GM23248 (cell line): ENCODE measurements around the gene CCDC124. TPM values are rescaled to one million over a fixed set of nuclear protein-coding genes. Genes with fewer than 3 reads are reported as not detected.

Experiments
- DNase-seq: peaks from one replicate; pipeline ENCODE4 v3.0.0-alpha.2; 2015
- H2AFZ ChIP-seq: fragments of 200-600 bp; sonication (generic); 2 replicates; pipeline ENCODE4 v1.6.1; 2016; ENCODE audit warnings: antibody characterized with exemption
- H3F3A ChIP-seq: fragments of 200-600 bp; sonication (generic); 2 replicates; pipeline ENCODE4 v1.6.1; 2016; ENCODE audit warnings: mild to moderate bottlenecking, antibody characterized with exemption, mixed run types; ENCODE audit not compliant: insufficient read depth
- H3K27ac ChIP-seq: fragments of 200-600 bp; sonication (generic); 2 replicates; pipeline ENCODE4 v1.5.1; 2016; ENCODE audit warnings: mild to moderate bottlenecking
- H3K27me3 ChIP-seq: fragments of 200-600 bp; sonication (generic); replicated peaks from 2 replicates; pipeline ENCODE4 v1.6.1; 2016; ENCODE audit warnings: mild to moderate bottlenecking; ENCODE audit not compliant: insufficient read depth
- H3K36me3 ChIP-seq: fragments of 200-600 bp; sonication (generic); 2 replicates; pipeline ENCODE4 v1.6.1; 2016; ENCODE audit warnings: low read depth, mild to moderate bottlenecking
- H3K4me1 ChIP-seq: fragments of 200-600 bp; sonication (generic); 2 replicates; pipeline ENCODE4 v1.6.1; 2016; ENCODE audit warnings: mild to moderate bottlenecking; ENCODE audit not compliant: insufficient read depth
- H3K4me2 ChIP-seq: fragments of 200-600 bp; sonication (generic); one replicate; pipeline ENCODE4 v1.6.1; 2016; ENCODE audit warnings: mild to moderate bottlenecking; ENCODE audit not compliant: unreplicated experiment
- H3K4me3 ChIP-seq: fragments of 200-600 bp; sonication (generic); 2 replicates; pipeline ENCODE4 v1.5.1; 2016; ENCODE audit warnings: mild to moderate bottlenecking
- H3K79me2 ChIP-seq: fragments of 200-600 bp; sonication (generic); 2 replicates; pipeline ENCODE4 v1.6.1; 2016; ENCODE audit warnings: mild to moderate bottlenecking; ENCODE audit not compliant: insufficient read depth
- H3K9ac ChIP-seq: fragments of 200-600 bp; sonication (generic); 2 replicates; pipeline ENCODE4 v1.6.1; 2016; ENCODE audit warnings: mild to moderate bottlenecking
- H3K9me2 ChIP-seq: fragments of 200-600 bp; sonication (generic); 2 replicates; pipeline ENCODE4 v1.6.1; 2016; ENCODE audit warnings: mixed run types, mild to moderate bottlenecking, moderate library complexity; ENCODE audit not compliant: insufficient read depth
- H3K9me3 ChIP-seq: fragments of 200-600 bp; sonication (generic); one replicate; pipeline ENCODE4 v1.6.1; 2017; ENCODE audit warnings: low read depth
- H4K20me1 ChIP-seq: fragments of 200-600 bp; sonication (generic); 2 replicates; pipeline ENCODE4 v1.6.0; 2016; ENCODE audit not compliant: insufficient read depth
- EZH2 ChIP-seq: fragments of 200-600 bp; sonication (generic); IDR thresholded peaks from 2 replicates; pipeline ENCODE4 v1.6.1; 2018; ENCODE audit warnings: antibody characterized with exemption, mild to moderate bottlenecking; ENCODE audit not compliant: insufficient read depth, poor library complexity, severe bottlenecking
- EZH2phosphoT487 ChIP-seq: fragments of 200-600 bp; sonication (generic); IDR thresholded peaks from 2 replicates; pipeline ENCODE4 v1.6.1; 2018; ENCODE audit warnings: antibody characterized with exemption, moderate library complexity, mild to moderate bottlenecking, low read depth; ENCODE audit not compliant: insufficient read depth
- WGBS, 2 experiments: methylation state at CpG; one replicate each; pipeline ENCODE4 v1.1.6; 2015 to 2017; ENCODE audit warnings: low lambda C conversion rate in 2 of 2, low coverage in 1 of 2; ENCODE audit errors: missing lambda C conversion rate in 2 of 2; 5-methylcytosine and 5-hydroxymethylcytosine counted together
- in situ Hi-C: fragments of 300-500 bp; cut with MboI; formaldehyde crosslinking; loops from 2 replicates; pipeline ENCODE4 v1.15.0; 2020
- polyA plus RNA-seq: library from polyadenylated mRNA; unstranded; fragments of >200 nt; fragmentation: Nextera tagmentation; extraction: Ambion mirVana; gene quantifications from 2 replicates; pipeline ENCODE4 v1.2.1, GENCODE V29; 2016
- total RNA-seq: library from RNA; depleted of rRNA; stranded (reverse); fragments of >200 nt; shearing (Covaris generic); gene quantifications from 2 replicates; pipeline ENCODE4 v1.2.3, GENCODE V29; 2014

The CCDC124 gene
- total and polyA plus RNA-seq, 2 experiments from 2014 or later, result 29.6 to 125 TPM

DNA sequence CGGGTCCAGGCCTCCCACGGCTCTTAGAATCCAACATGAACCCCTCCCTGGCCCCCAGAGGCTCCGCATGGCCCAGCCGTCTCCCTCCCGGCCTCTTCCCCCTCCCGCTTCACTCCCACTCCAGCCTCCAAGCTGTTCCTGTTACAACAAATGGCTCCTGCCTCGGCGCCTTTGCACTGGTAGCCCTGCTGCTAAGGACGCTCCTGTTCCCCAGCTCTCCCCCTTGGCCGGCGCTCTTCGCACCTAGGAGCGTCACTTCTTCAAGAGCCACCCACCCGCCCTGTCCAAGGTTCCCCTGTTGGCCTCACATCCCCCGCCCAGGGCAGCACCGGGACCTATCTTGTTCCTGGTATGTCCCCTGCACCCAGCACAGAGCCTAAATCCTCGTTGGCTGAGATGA, 9.4 kb downstream of the CCDC124 start:
- no peak overlapping the region for H3K4me2 ChIP-seq
- H3K36me3 ChIP-seq, result no peaks in the 10 kb centered on the region
- no peaks in the 10 kb centered on the region for H3K79me2 ChIP-seq
- H3K4me3 ChIP-seq, result no peak overlapping the region
- no peak overlapping the region for H2AFZ ChIP-seq
- H3K9me2 ChIP-seq, result no peaks in the 10 kb centered on the region
- no peaks in the 10 kb centered on the region for H4K20me1 ChIP-seq
- H3K27ac ChIP-seq, result no peak overlapping the region
- H3K4me1 ChIP-seq, result peaks cover 8% of the 10 kb centered on the region; the same call in 1 of the 2 replicates
- no peaks in the 10 kb centered on the region for H3K27me3 ChIP-seq
- H3K9me3 ChIP-seq, result no peaks in the 10 kb centered on the region
- 85 to 87% methylated on average over 12 to 17 of the region's 17 CpGs for WGBS, 2 experiments
- no peak for DNase-seq
- H3K9ac ChIP-seq, result no peak overlapping the region
- H3F3A ChIP-seq, result peaks cover 24% of the 10 kb centered on the region
- TF ChIP-seq EZH2phosphoT487, result no peak
- in situ Hi-C loops, result loop anchor here (10.0 kb wide), 1 partner anchor 53 kb away; no protein-coding TSS in a partner anchor

DNA sequence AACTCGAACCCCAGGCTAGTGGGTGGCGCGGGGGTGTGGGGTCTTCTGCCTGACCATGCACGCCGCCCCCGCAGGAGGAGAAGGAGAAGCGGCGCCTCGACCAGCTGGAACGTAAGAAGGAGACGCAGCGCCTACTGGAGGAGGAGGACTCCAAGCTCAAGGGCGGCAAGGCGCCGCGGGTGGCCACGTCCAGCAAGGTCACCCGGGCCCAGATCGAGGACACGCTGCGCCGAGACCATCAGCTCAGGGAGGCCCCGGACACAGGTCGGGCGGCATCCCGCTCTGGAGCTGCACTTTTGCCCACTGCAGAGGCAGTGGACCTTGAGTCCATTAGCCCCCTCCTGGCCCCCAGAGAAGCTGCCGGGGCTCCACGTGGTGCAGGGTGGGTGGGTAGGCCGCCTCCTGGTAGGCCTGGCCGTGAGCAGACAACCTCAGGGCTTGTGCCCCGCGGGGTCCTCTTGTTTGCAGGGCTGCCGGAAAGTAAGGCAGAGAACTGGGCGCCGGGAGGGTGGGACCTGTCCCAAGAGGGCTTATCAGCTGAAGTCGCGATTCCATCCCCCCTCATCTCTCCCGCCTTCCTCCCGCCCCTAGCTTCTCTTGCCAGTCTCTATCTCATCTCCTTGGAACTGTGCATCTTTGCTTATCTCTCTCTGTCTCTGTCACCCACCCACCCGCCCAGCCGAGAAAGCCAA, 9.9 kb downstream of the CCDC124 start:
- no peak overlapping the region for H2AFZ ChIP-seq
- H3K27me3 ChIP-seq, result no peaks in the 10 kb centered on the region
- no peaks in the 10 kb centered on the region for H3K9me3 ChIP-seq
- no peaks in the 10 kb centered on the region for H4K20me1 ChIP-seq
- H3K9me2 ChIP-seq, result no peaks in the 10 kb centered on the region
- in situ Hi-C loops, result loop anchor here (10.0 kb wide), 1 partner anchor 52 kb away; no protein-coding TSS in a partner anchor
- H3K79me2 ChIP-seq, result no peaks in the 10 kb centered on the region
- DNase-seq, result no peak
- H3K36me3 ChIP-seq, result no peaks in the 10 kb centered on the region
- no peak overlapping the region for H3K9ac ChIP-seq
- no peak for TF ChIP-seq EZH2phosphoT487
- no peak for TF ChIP-seq EZH2
- H3F3A ChIP-seq, result peaks cover 19% of the 10 kb centered on the region
- H3K4me2 ChIP-seq, result no peak overlapping the region
- peaks cover 7% of the 10 kb centered on the region; the same call in 1 of the 2 replicates for H3K4me1 ChIP-seq
- no peak overlapping the region for H3K4me3 ChIP-seq
- H3K27ac ChIP-seq, result no peak overlapping the region
- WGBS, 2 experiments, result 88 to 91% methylated on average over 26 to 40 of the region's 41 CpGs

DNA sequence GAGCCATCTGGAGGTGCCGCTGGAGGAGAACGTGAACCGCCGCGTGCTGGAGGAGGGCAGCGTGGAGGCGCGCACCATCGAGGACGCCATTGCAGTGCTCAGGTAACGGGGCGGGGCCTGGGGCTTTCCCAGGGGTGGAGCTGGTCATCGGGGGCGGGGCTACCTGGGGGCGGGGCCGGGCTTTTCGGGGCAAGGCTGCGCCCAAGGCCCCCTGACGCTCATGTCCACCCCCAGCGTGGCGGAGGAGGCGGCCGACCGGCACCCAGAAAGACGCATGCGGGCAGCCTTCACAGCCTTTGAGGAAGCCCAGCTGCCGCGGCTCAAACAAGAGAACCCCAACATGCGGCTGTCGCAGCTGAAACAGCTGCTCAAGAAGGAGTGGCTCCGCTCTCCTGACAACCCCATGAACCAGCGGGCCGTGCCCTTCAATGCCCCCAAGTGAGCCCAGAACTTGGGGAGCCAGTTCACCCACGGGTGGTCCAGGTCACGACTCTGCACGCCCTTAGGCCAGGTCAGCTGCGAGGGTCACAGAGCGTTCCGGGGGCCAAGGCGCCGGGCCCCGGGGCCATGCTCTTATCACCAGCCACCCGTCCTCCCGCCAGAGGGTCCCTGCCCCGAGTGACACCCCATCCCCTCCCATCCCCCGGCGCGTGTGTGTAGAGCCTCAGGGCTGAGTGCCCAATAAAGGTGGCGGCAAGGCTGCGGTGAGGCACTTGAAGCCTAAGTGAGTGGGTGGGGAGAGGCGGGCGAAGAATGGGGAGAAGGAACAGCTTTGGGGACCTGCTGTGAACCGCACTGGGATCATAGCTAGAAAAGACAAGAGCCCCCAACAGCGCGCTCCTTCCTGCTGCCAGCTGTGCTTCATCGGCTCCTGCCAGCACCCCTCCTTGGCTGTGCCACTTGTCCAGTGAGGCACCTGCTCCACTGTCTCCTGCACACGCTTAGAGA, 10.7 kb downstream of the CCDC124 start:
- in situ Hi-C loops, result loop anchor here (10.0 kb wide), 1 partner anchor 51 kb away; no protein-coding TSS in a partner anchor
- Histone ChIP-seq H3K4me1 (peaks cover 3% of the 10 kb centered on the region; the same call in 1 of the 2 replicates), H3K27ac (no peak overlapping the region), H3K36me3 (no peaks in the 10 kb centered on the region), H4K20me1 (no peaks in the 10 kb centered on the region), H3K4me2 (no peak overlapping the region), H3K9me2 (no peaks in the 10 kb centered on the region), H2AFZ (no peak overlapping the region), H3K9me3 (no peaks in the 10 kb centered on the region), H3K9ac (no peak overlapping the region), H3F3A (peaks cover 16% of the 10 kb centered on the region), H3K27me3 (peaks cover under 1% of the 10 kb centered on the region; the same call in 1 of the 2 replicates), H3K4me3 (no peak overlapping the region), H3K79me2 (no peaks in the 10 kb centered on the region)
- DNase-seq, result no peak
- WGBS, 2 experiments, result 83 to 92% methylated on average over 41 to 57 of the region's 57 CpGs
- TF ChIP-seq EZH2 (no peak), EZH2phosphoT487 (no peak)

DNA sequence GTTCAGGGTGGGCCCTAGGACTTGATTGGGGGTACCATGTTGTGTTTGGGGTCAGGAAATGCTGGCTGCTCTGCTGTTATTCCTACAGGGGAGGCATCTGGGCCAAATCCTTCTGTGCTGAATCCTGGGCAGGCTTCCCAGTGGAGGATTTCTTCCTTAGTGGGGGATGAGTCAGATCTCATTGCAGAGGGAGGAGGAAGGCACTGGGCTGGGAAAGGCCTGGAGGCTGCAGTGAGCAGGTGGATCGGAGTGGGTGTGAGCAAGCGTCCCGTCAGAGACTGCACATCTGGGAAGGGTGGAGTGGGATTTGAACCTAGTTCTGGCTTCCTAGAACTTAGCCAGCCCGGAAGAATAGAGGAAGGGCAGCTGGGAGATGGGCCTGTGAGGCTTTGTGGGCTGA, 11.5 kb downstream of the CCDC124 start:
- no peaks in the 10 kb centered on the region for H3K9me2 ChIP-seq
- WGBS, 2 experiments, result 29 to 33% methylated on average over 4 of the region's 4 CpGs
- no peak overlapping the region for H3K4me2 ChIP-seq
- no peaks in the 10 kb centered on the region for H3K36me3 ChIP-seq
- peaks cover 8% of the 10 kb centered on the region for H3K27me3 ChIP-seq
- H3K9ac ChIP-seq, result no peak overlapping the region
- no peak overlapping the region for H3K4me3 ChIP-seq
- H3K27ac ChIP-seq, result no peak overlapping the region
- TF ChIP-seq EZH2phosphoT487 (no peak), EZH2 (no peak)
- peak; percentile 93 for DNase-seq
- in situ Hi-C loops, result loop anchor here (10.0 kb wide), 1 partner anchor 50 kb away; no protein-coding TSS in a partner anchor
- no peaks in the 10 kb centered on the region for H3K79me2 ChIP-seq
- H4K20me1 ChIP-seq, result no peaks in the 10 kb centered on the region
- no peaks in the 10 kb centered on the region for H3K9me3 ChIP-seq
- H2AFZ ChIP-seq, result no peak overlapping the region
- peaks cover 16% of the 10 kb centered on the region for H3F3A ChIP-seq
- H3K4me1 ChIP-seq, result peaks cover 3% of the 10 kb centered on the region; the same call in 1 of the 2 replicates
